Ishikawa (cell line): ENCODE results near the gene GPR153.

ENCODE experiments used
- CEBPB ChIP-seq: IDR thresholded peaks from 2 replicates; pipeline ENCODE4 v1.6.1; 2012
- CREB1 ChIP-seq: IDR thresholded peaks from 2 replicates; pipeline ENCODE4 v1.6.1; 2012; ENCODE audit warnings: low read depth
- EGR1 ChIP-seq: IDR thresholded peaks from 2 replicates; pipeline ENCODE4 v1.6.1; 2012
- EP300 ChIP-seq: IDR thresholded peaks from 2 replicates; pipeline ENCODE4 v1.6.1; 2012; ENCODE audit warnings: borderline replicate concordance
- FOXM1 ChIP-seq: IDR thresholded peaks from 2 replicates; pipeline ENCODE4 v1.6.1; 2012; ENCODE audit warnings: low read depth, borderline replicate concordance
- MAX ChIP-seq: IDR thresholded peaks from 2 replicates; pipeline ENCODE4 v1.6.1; 2012
- NFIC ChIP-seq: IDR thresholded peaks from 2 replicates; pipeline ENCODE4 v1.6.1; 2012
- RAD21 ChIP-seq: IDR thresholded peaks from 2 replicates; pipeline ENCODE4 v1.6.1; 2012; ENCODE audit warnings: low read depth
- REST ChIP-seq: IDR thresholded peaks from 2 replicates; pipeline ENCODE4 v1.6.1; 2012; ENCODE audit warnings: low read depth, mild to moderate bottlenecking
- TAF1 ChIP-seq: IDR thresholded peaks from 2 replicates; pipeline ENCODE4 v1.6.1; 2012; ENCODE audit warnings: low read depth, mild to moderate bottlenecking
- TCF12 ChIP-seq: IDR thresholded peaks from 2 replicates; pipeline ENCODE4 v1.6.1; 2012; ENCODE audit warnings: low read depth
- TEAD4 ChIP-seq: IDR thresholded peaks from 2 replicates; pipeline ENCODE4 v1.6.1; 2012
- YY1 ChIP-seq: IDR thresholded peaks from 2 replicates; pipeline ENCODE4 v1.6.1; 2012; ENCODE audit warnings: low read depth
- ZBTB7A ChIP-seq: IDR thresholded peaks from 2 replicates; pipeline ENCODE4 v1.6.1; 2012; ENCODE audit warnings: low read depth
- TF ChIP-seq, protein P1 (sequence below): IDR thresholded peaks from 2 replicates; pipeline ENCODE4 v1.6.1; 2012

Gene GPR153

DNA sequence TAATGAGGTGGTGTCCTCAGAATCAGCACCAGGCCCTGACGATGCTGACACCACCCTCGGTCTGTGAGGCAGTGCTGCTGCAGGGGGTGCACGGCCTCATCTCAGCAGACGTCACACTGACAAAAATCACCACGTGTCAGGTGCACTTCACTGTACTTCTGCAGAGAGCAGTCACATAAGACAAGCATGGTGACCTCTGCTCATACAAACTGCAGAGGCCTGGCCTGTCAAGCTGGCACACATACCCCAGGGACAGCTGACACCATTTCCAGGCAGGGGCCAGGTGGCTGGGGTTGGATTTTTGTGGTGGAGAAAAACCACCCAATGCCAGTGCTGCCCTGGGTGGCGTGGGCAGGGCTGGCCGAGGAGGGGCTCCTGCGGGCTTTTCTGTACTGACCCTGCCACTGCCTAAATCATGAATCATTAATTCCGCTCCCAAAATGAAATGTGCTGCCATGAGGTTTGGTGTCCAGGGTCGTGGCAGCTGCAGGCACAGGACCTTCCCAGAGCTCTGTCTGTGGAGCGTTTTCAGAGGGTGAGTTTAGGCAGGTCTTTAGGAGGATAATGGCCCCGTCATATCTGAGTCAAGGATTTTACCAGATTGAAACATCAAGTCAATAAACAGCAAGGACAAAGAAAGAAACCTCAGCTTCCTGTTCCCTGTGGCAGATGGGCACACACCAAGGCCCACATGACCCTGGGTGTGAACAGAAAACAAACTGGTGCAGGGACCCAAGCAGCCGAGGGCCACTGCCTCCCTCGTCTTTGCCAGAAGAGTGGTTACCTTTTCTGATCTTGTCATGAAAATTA lies 33.4 kb upstream of the GPR153 start:
- TF ChIP-seq ZBTB7A: no peak

DNA sequence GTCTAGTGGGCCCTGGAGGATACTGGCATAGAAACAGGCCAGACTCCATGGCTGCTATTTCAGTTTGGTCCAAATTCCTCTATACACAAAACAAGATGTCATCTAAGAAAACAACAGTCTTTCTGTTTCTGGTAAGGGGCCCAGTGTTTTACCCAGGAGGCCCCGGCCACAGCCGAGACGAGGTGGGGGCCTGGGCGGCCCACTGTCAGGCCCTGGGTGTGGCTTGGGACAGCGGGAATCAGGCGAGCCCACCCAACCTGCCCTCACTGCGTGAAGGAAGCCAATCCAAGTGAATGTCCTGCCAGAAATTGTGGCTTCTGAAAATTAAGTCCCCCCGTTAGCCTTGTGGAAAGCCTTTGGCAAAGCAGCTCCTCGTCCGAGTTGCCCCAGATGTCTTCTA lies 31.2 kb upstream of the GPR153 start:
- TF ChIP-seq YY1: no peak
- no peak for TF ChIP-seq ZBTB7A
- TF ChIP-seq MAX: no peak
- no peak for TF ChIP-seq REST
- no peak for TF ChIP-seq TAF1
- no peak for TF ChIP-seq CREB1
- TF ChIP-seq CEBPB: no peak
- no peak for TF ChIP-seq EP300
- TF ChIP-seq TCF12: no peak
- TF ChIP-seq TEAD4: no peak
- no peak for TF ChIP-seq RAD21
- TF ChIP-seq, protein P1, sequence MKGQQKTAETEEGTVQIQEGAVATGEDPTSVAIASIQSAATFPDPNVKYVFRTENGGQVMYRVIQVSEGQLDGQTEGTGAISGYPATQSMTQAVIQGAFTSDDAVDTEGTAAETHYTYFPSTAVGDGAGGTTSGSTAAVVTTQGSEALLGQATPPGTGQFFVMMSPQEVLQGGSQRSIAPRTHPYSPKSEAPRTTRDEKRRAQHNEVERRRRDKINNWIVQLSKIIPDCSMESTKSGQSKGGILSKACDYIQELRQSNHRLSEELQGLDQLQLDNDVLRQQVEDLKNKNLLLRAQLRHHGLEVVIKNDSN: no peak
- TF ChIP-seq NFIC: no peak
- no peak for TF ChIP-seq EGR1
- TF ChIP-seq FOXM1: no peak

- TF ChIP-seq RAD21 (no peak), CEBPB (no peak), EGR1 (no peak), NFIC (no peak), ZBTB7A (no peak), TCF12 (no peak)
- TF ChIP-seq, protein P1: no peak
Observed at GRCh38 chr1:6288665-6289064, 27.8 kb upstream of the GPR153 start.

GRCh38 chr1:6288026-6288425 lies 27.1 kb upstream of the GPR153 start:
- TF ChIP-seq, protein P1: no peak
- TF ChIP-seq REST: no peak
- no peak for TF ChIP-seq CEBPB

- TF ChIP-seq YY1 (no peak), NFIC (no peak), TEAD4 (no peak), REST (no peak), CREB1 (no peak), EP300 (no peak), EGR1 (no peak), TCF12 (no peak), FOXM1 (no peak), TAF1 (no peak), RAD21 (no peak)
- TF ChIP-seq, protein P1: no peak
Observed at GRCh38 chr1:6287431-6287886, 26.6 kb upstream of the GPR153 start.
